WTC11 (cell line): ENCODE data around the gene POLA1. TPM values are rescaled to one million over a fixed set of nuclear protein-coding genes. Genes with fewer than 3 reads are reported as not detected.
A peak's percentile ranks its signal among the peaks of the same experiment; 100 is the strongest.
"Not testable (repeated sequence)": the region's sequence is repeated elsewhere in the genome, so short reads cannot be mapped to it uniquely, and the experiment has no call there.

Experiments used
- ATAC-seq: fragments of 200-7000 bp; cut with Tn5 transposase; 2 replicates; pipeline ENCODE4 v1.10.0; 2021; ENCODE audit warnings: mild to moderate bottlenecking, moderate library complexity
- CTCF ChIA-PET: fragments of 300-600 bp; sonication (Branson Sonifier 250); formaldehyde crosslinking; loops from one replicate; lab custom pipeline; 2021; ENCODE audit warnings: antibody characterized with exemption; lab: Charles Lee
- POLR2A ChIA-PET: fragments of 350-600 bp; sonication (Branson Sonifier 250); formaldehyde crosslinking; loops from one replicate; lab custom pipeline; 2021; ENCODE audit warnings: antibody characterized with exemption; lab: Charles Lee
- DNase-seq: peaks from one replicate; pipeline ENCODE4 v3.0.0; 2021; ENCODE audit warnings: low spot score
- H3K27ac Mint-ChIP-seq: 2 replicates; pipeline ENCODE4 v1.8.0; 2021; ENCODE audit warnings: mixed read lengths
- H3K27me3 Mint-ChIP-seq: 2 replicates; pipeline ENCODE4 v1.8.0; 2021; ENCODE audit warnings: low read depth, mild to moderate bottlenecking, moderate library complexity, mixed read lengths
- H3K36me3 Mint-ChIP-seq: 2 replicates; pipeline ENCODE4 v1.8.0; 2021; ENCODE audit warnings: mixed read lengths
- H3K4me1 Mint-ChIP-seq: 2 replicates; pipeline ENCODE4 v1.8.0; 2022; ENCODE audit warnings: mixed read lengths
- H3K4me3 Mint-ChIP-seq: 2 replicates; pipeline ENCODE4 v1.8.0; 2021; ENCODE audit warnings: mild to moderate bottlenecking, moderate library complexity, mixed read lengths
- H3K9me3 Mint-ChIP-seq: 2 replicates; pipeline ENCODE4 v1.8.0; 2021; ENCODE audit warnings: mixed read lengths
- CREM ChIP-seq: sonication (generic); formaldehyde crosslinking; IDR thresholded peaks from 2 replicates; pipeline ENCODE4 v1.8.1; 2022; ENCODE audit warnings: mild to moderate bottlenecking, missing genetic modification reagents, moderate library complexity
- GABPB1 ChIP-seq: sonication (generic); formaldehyde crosslinking; IDR thresholded peaks from 2 replicates; pipeline ENCODE4 v1.8.1; 2023; ENCODE audit warnings: mild to moderate bottlenecking, missing genetic modification reagents
- JUN ChIP-seq: sonication (generic); formaldehyde crosslinking; IDR thresholded peaks from 2 replicates; pipeline ENCODE4 v1.8.0; 2023; ENCODE audit warnings: mild to moderate bottlenecking, missing genetic modification reagents
- KAT7 ChIP-seq: sonication (generic); formaldehyde crosslinking; IDR thresholded peaks from 2 replicates; pipeline ENCODE4 v1.8.1; 2023; ENCODE audit warnings: missing genetic modification reagents, mild to moderate bottlenecking, borderline replicate concordance
- OVOL2 ChIP-seq: fragments of 250-450 bp; sonication (Bioruptor Pico); IDR thresholded peaks from 2 replicates; pipeline ENCODE4 v1.9.0; 2021; ENCODE audit warnings: mild to moderate bottlenecking, borderline replicate concordance
- RELA ChIP-seq: sonication (generic); formaldehyde crosslinking; IDR thresholded peaks from 2 replicates; pipeline ENCODE4 v1.8.1; 2022; ENCODE audit warnings: missing genetic modification reagents, mild to moderate bottlenecking, borderline replicate concordance
- SOX15 ChIP-seq: fragments of 250-450 bp; sonication (Bioruptor Pico); IDR thresholded peaks from 2 replicates; pipeline ENCODE4 v1.9.0; 2021; ENCODE audit warnings: mild to moderate bottlenecking
- TCF7 ChIP-seq: sonication (generic); formaldehyde crosslinking; IDR thresholded peaks from 2 replicates; pipeline ENCODE4 v1.8.0; 2022; ENCODE audit warnings: mild to moderate bottlenecking, low read depth, missing genetic modification reagents, moderate library complexity
- ZNF121 ChIP-seq: sonication (generic); formaldehyde crosslinking; IDR thresholded peaks from 2 replicates; pipeline ENCODE4 v1.8.0; 2023; ENCODE audit warnings: missing genetic modification reagents
- ZNF138 ChIP-seq: sonication (generic); formaldehyde crosslinking; conservative IDR thresholded peaks from 2 replicates; pipeline ENCODE4 v1.8.1; 2022; ENCODE audit warnings: mild to moderate bottlenecking, moderate library complexity, missing genetic modification reagents
- ZNF263 ChIP-seq: sonication (generic); formaldehyde crosslinking; IDR thresholded peaks from 2 replicates; pipeline ENCODE4 v1.8.1; 2022; ENCODE audit warnings: low read depth, mild to moderate bottlenecking, moderate library complexity, missing genetic modification reagents
- ZNF416 ChIP-seq: fragments of 250-450 bp; sonication (Bioruptor Pico); IDR thresholded peaks from 2 replicates; pipeline ENCODE4 v1.9.0; 2021; ENCODE audit warnings: mild to moderate bottlenecking, inconsistent platforms
- total RNA-seq: library from RNA; stranded (reverse); gene quantifications from 3 replicates; pipeline ENCODE4 v1.2.3, GENCODE V29; 2021
- TF ChIP-seq, protein P1 (sequence below): fragments of 250-450 bp; sonication (Bioruptor Pico); IDR thresholded peaks from 2 replicates; pipeline ENCODE4 v1.8.0; 2021; ENCODE audit warnings: mild to moderate bottlenecking
- TF ChIP-seq, protein P2 (sequence below): sonication (generic); formaldehyde crosslinking; IDR thresholded peaks from 2 replicates; pipeline ENCODE4 v1.8.0; 2022; ENCODE audit warnings: mild to moderate bottlenecking, missing genetic modification reagents
- TF ChIP-seq, protein P3 (sequence below): sonication (generic); formaldehyde crosslinking; IDR thresholded peaks from 2 replicates; pipeline ENCODE4 v1.8.1; 2022; ENCODE audit warnings: low read depth, missing genetic modification reagents, borderline replicate concordance
- TF ChIP-seq, protein P4 (sequence below): fragments of 250-450 bp; sonication (Bioruptor Pico); IDR thresholded peaks from 2 replicates; pipeline ENCODE4 v1.9.0; 2021; ENCODE audit warnings: mild to moderate bottlenecking

Gene POLA1
- total RNA-seq, 1 experiment from 2014 or later, result 29.9 TPM

DNA sequence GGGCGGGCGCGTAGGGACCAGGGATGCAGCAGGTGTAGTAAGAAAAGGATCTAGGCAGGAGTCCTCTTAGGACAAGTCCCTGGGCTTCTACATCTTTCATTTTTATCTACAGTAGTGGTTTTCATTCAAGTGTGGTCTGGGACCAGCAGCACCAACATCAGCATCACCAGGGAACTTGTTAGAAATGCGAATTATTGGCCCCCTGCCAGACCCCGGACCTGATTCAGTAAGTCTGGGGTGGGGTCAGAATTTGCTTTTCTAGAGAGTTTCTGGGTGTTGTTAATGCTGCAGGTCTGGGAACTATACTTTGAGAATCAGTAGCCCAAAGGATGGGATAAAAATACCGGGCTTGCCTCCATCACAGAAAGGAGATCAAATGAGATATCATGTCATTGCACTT is 45.2 kb upstream of the POLA1 start:
- Mint-ChIP-seq H3K36me3 (no peaks in the 10 kb centered on the region), H3K27me3 (no peaks in the 10 kb centered on the region), H3K27ac (no peak overlapping the region), H3K9me3 (no peaks in the 10 kb centered on the region), H3K4me1 (peaks cover 30% of the 10 kb centered on the region), H3K4me3 (no peak overlapping the region; the same call in 1 of the 2 replicates)
- DNase-seq, result no peak
- no peak for ATAC-seq
- TF ChIP-seq ZNF263 (CRISPR knock-in tag) (no peak), OVOL2 (no peak), TCF7 (CRISPR knock-in tag) (no peak)
- POLR2A ChIA-PET, result no interaction called here
- CTCF ChIA-PET, result no interaction called here

DNA sequence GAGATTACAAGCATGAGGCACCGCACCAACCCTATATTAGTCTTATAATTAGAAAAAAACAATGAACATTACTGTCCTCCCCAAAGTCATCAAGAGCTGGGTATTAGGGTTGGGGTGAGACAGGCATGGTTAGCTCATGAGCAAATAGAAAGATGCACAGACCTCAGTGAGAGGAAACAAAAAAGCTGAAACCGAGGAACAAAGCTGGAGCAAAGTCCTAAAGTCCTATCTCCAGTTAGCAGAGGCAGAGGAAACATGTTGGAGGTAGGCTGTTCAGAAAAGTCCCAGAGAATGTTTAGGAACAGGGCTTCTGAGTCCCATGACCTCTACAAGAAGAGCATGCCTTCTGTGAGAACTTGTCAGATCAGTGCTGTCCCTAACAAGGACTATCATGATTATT is 41.9 kb upstream of the POLA1 start:
- DNase-seq (no peak), ATAC-seq (no peak)
- CTCF ChIA-PET, result interaction anchor here (0.6 kb wide), 1 partner anchor 916 kb away, joined by 8 read pairs; no protein-coding TSS in a partner anchor
- Mint-ChIP-seq H3K4me3 (no peak overlapping the region), H3K36me3 (no peaks in the 10 kb centered on the region), H3K27me3 (no peaks in the 10 kb centered on the region), H3K27ac (no peak overlapping the region), H3K4me1 (peaks cover 23% of the 10 kb centered on the region), H3K9me3 (no peaks in the 10 kb centered on the region)
- POLR2A ChIA-PET, result no interaction called here
- TF ChIP-seq, protein P1, sequence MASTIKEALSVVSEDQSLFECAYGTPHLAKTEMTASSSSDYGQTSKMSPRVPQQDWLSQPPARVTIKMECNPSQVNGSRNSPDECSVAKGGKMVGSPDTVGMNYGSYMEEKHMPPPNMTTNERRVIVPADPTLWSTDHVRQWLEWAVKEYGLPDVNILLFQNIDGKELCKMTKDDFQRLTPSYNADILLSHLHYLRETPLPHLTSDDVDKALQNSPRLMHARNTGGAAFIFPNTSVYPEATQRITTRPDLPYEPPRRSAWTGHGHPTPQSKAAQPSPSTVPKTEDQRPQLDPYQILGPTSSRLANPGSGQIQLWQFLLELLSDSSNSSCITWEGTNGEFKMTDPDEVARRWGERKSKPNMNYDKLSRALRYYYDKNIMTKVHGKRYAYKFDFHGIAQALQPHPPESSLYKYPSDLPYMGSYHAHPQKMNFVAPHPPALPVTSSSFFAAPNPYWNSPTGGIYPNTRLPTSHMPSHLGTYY (CRISPR knock-in tag), result no peak
- TF ChIP-seq GABPB1 (CRISPR knock-in tag), result no peak
- TF ChIP-seq ZNF416, result no peak
- TF ChIP-seq RELA (CRISPR knock-in tag), result no peak
- TF ChIP-seq, protein P2, sequence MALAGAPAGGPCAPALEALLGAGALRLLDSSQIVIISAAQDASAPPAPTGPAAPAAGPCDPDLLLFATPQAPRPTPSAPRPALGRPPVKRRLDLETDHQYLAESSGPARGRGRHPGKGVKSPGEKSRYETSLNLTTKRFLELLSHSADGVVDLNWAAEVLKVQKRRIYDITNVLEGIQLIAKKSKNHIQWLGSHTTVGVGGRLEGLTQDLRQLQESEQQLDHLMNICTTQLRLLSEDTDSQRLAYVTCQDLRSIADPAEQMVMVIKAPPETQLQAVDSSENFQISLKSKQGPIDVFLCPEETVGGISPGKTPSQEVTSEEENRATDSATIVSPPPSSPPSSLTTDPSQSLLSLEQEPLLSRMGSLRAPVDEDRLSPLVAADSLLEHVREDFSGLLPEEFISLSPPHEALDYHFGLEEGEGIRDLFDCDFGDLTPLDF, result no peak
- TF ChIP-seq CREM (CRISPR knock-in tag), result no peak
- no peak for TF ChIP-seq ZNF138
- TF ChIP-seq, protein P3, sequence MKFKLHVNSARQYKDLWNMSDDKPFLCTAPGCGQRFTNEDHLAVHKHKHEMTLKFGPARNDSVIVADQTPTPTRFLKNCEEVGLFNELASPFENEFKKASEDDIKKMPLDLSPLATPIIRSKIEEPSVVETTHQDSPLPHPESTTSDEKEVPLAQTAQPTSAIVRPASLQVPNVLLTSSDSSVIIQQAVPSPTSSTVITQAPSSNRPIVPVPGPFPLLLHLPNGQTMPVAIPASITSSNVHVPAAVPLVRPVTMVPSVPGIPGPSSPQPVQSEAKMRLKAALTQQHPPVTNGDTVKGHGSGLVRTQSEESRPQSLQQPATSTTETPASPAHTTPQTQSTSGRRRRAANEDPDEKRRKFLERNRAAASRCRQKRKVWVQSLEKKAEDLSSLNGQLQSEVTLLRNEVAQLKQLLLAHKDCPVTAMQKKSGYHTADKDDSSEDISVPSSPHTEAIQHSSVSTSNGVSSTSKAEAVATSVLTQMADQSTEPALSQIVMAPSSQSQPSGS (CRISPR knock-in tag), result no peak
- TF ChIP-seq KAT7 (CRISPR knock-in tag), result no peak
- TF ChIP-seq, protein P4, sequence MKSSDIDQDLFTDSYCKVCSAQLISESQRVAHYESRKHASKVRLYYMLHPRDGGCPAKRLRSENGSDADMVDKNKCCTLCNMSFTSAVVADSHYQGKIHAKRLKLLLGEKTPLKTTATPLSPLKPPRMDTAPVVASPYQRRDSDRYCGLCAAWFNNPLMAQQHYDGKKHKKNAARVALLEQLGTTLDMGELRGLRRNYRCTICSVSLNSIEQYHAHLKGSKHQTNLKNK (CRISPR knock-in tag), result no peak
- TF ChIP-seq SOX15 (CRISPR knock-in tag), result no peak
- no peak for TF ChIP-seq ZNF121 (CRISPR knock-in tag)
- no peak for TF ChIP-seq JUN (CRISPR knock-in tag)

DNA sequence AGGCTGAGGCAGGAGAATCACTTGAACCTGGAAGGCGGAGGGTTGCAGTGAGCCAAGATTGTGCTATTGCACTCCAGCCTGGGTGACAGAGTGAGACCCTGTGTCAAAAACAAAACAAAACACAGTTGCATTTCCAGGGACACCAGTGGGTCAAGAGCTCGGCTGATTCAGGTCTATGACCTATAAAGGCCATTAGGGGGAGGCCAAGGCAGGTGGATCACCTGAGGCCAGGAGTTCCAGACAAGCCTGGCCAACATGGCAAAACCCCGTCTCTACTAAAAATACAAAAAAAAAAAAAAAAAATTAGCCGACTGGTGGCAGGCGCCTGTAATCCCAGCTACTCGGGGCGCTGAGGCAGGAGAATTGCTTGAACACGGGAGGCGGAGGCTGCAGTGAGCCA is 38.0 kb upstream of the POLA1 start:
- not testable (repeated sequence) for H3K9me3 Mint-ChIP-seq, H3K4me3 Mint-ChIP-seq, H3K36me3 Mint-ChIP-seq, H3K27me3 Mint-ChIP-seq, H3K27ac Mint-ChIP-seq
- peaks cover 14% of the 10 kb centered on the region for H3K4me1 Mint-ChIP-seq
- DNase-seq, result peak; percentile 11
- CTCF ChIA-PET, result interaction anchor here (0.7 to 2.9 kb wide), 11 partner anchors 9 to 632 kb away, joined by 3 to 9 read pairs (median 4); partner anchors contain the start of genes PCYT1B and PDK3
- POLR2A ChIA-PET, result interaction anchor here (0.6 kb wide), 3 partner anchors 10 to 166 kb away, joined by 3 read pairs; no protein-coding TSS in a partner anchor
- peak; percentile 91 for ATAC-seq
- 0 out of 2 replicates have a peak, but pooled peaks have one; percentile 14 for TF ChIP-seq ZNF121 (CRISPR knock-in tag)
